Measurements from ENCODE around the gene CCDC88B.

- TF ChIP-seq YY1 (IDR thresholded peaks at IDR 0.05; ENCODE audit: insufficient read depth, insufficient read length) (no peak), SUZ12 (IDR thresholded peaks at IDR 0.05; ENCODE audit: extremely low read depth, insufficient read depth, insufficient read length) (no peak)
These were observed 40.1 kb downstream of the CCDC88B start for GRCh38 chr11:64379817-64380709.
